Stimulated activated CD4-positive, alpha-beta T cell treated with anti-CD3 and anti-CD28 coated beads, Interleukin-12 subunit alpha, Interleukin-12 subunit beta, amount 100 ng/mL, for 24 hours (primary cell): Measurements from ENCODE around the gene FXR1.

Source experiments
- DNase-seq, 2 experiments: peaks; one replicate each; pipeline ENCODE4 v3.0.0-alpha.2; 2020; ENCODE audit warnings: low read depth in 2 of 2

FXR1 gene

DNA sequence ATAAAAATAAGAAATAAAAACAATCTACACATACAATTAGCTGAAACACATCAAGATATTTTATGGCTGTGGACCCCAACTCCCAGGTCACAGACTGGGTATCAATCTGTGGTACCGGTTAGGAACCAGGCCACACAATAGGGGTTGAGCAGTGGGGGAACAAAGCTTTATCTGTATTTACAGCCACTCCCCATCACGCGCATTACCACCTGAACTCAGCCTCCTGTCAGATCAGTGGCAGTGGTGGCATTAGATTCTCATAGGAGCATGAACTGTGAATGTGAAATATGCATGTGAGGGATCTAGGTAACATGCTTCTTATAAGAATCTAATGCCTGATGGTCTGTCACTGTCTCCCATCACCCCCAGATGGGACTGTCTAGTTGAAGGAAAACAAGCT lies 94.8 kb downstream of the FXR1 start:
- DNase-seq: no peak

DNA sequence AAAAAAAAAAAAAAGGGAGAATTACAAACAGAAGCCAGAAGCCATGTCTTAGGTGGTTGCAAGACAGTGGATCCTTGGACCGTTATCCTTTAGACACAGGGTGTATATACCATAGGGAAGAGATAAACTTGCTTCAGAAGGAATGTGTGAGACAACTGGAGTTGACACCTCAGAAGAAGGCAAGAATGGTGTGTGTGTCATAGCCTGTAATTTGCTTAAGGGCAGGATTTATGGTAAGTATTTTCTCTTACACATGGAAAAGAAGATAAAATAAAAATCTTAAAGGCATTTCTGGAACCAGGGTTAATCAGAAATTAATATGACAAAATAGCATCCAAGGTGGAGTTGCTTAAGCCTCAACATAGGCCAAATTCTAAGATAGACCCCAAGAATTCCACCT lies 96.3 kb downstream of the FXR1 start:
- no peak for DNase-seq

DNA sequence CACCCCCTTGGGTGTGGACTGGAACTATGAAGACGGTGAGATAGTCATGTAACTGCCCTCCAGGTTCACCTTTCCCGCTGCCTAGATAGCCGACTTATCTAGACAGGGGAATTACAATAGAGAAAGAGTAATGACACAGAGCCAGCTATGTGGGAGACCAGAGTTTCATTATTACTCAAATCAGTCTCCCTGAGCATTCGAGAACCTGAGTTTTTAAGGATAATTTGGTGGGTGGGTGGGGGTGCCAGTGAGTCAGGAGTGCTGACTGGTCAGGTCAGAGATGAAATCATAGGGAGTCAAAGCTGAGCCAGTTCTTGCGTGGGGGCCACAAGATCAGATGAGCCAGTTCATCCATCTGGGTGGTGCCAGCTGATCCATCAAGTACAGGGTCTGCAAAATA lies 96.8 kb downstream of the FXR1 start:
- DNase-seq: peak in 1 of 2 experiments; percentile 13

GRCh38 chr3:181017690-181018089 lies 105.2 kb downstream of the FXR1 start:
- DNase-seq: no peak

GRCh38 chr3:181025204-181025603 lies 112.7 kb downstream of the FXR1 start:
- no peak for DNase-seq

GRCh38 chr3:181030948-181031347 lies 118.5 kb downstream of the FXR1 start:
- DNase-seq: no peak
